HL-60 (cell line): Measurements from ENCODE around the gene SMIM12.

Experiments used
- GABPA ChIP-seq: IDR thresholded peaks from 2 replicates; pipeline ENCODE4 v1.6.1; 2012; ENCODE audit warnings: low read depth
- POLR2AphosphoS5 ChIP-seq: IDR thresholded peaks from 2 replicates; pipeline ENCODE4 v1.6.1; 2012; ENCODE audit warnings: low read depth
- TF ChIP-seq, protein P1 (sequence below): IDR thresholded peaks from one replicate; pipeline ENCODE4 v1.5.1; 2011; ENCODE audit warnings: low read length, control low read depth, inconsistent platforms; ENCODE audit not compliant: insufficient read depth
- TF ChIP-seq, protein P2 (sequence below): IDR thresholded peaks from 2 replicates; pipeline ENCODE4 v1.6.1; 2012; ENCODE audit warnings: low read depth; ENCODE audit not compliant: insufficient replicate concordance

DNA sequence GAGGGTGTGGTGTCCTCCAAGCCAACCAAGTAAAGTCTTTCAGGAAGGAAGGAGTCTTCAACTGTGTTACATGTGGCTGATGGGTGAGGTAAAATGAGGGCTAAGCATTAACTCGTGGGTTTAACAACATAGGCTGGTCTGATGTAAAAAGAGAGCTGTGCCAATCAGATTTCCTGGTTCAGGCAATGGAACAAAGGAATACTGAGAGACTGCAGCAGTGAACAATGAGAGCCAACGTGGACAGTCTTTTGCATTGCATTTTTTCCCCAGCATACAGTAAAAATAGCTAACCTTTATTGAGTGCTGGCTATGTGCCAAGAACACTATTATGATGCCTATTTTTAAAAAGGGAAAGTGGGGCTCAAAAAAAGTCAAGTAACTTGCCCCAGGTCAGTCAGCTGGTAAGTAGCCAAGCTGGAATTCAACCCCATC is 38.8 kb upstream of the SMIM12 start:
- TF ChIP-seq, protein P1, sequence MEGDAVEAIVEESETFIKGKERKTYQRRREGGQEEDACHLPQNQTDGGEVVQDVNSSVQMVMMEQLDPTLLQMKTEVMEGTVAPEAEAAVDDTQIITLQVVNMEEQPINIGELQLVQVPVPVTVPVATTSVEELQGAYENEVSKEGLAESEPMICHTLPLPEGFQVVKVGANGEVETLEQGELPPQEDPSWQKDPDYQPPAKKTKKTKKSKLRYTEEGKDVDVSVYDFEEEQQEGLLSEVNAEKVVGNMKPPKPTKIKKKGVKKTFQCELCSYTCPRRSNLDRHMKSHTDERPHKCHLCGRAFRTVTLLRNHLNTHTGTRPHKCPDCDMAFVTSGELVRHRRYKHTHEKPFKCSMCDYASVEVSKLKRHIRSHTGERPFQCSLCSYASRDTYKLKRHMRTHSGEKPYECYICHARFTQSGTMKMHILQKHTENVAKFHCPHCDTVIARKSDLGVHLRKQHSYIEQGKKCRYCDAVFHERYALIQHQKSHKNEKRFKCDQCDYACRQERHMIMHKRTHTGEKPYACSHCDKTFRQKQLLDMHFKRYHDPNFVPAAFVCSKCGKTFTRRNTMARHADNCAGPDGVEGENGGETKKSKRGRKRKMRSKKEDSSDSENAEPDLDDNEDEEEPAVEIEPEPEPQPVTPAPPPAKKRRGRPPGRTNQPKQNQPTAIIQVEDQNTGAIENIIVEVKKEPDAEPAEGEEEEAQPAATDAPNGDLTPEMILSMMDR, result no peak
- TF ChIP-seq GABPA, result no peak
- TF ChIP-seq, protein P2, sequence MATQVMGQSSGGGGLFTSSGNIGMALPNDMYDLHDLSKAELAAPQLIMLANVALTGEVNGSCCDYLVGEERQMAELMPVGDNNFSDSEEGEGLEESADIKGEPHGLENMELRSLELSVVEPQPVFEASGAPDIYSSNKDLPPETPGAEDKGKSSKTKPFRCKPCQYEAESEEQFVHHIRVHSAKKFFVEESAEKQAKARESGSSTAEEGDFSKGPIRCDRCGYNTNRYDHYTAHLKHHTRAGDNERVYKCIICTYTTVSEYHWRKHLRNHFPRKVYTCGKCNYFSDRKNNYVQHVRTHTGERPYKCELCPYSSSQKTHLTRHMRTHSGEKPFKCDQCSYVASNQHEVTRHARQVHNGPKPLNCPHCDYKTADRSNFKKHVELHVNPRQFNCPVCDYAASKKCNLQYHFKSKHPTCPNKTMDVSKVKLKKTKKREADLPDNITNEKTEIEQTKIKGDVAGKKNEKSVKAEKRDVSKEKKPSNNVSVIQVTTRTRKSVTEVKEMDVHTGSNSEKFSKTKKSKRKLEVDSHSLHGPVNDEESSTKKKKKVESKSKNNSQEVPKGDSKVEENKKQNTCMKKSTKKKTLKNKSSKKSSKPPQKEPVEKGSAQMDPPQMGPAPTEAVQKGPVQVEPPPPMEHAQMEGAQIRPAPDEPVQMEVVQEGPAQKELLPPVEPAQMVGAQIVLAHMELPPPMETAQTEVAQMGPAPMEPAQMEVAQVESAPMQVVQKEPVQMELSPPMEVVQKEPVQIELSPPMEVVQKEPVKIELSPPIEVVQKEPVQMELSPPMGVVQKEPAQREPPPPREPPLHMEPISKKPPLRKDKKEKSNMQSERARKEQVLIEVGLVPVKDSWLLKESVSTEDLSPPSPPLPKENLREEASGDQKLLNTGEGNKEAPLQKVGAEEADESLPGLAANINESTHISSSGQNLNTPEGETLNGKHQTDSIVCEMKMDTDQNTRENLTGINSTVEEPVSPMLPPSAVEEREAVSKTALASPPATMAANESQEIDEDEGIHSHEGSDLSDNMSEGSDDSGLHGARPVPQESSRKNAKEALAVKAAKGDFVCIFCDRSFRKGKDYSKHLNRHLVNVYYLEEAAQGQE, result no peak
- TF ChIP-seq POLR2AphosphoS5, result no peak
